ENCODE measurements around the gene ZCCHC24.

ZCCHC24 gene

DNA sequence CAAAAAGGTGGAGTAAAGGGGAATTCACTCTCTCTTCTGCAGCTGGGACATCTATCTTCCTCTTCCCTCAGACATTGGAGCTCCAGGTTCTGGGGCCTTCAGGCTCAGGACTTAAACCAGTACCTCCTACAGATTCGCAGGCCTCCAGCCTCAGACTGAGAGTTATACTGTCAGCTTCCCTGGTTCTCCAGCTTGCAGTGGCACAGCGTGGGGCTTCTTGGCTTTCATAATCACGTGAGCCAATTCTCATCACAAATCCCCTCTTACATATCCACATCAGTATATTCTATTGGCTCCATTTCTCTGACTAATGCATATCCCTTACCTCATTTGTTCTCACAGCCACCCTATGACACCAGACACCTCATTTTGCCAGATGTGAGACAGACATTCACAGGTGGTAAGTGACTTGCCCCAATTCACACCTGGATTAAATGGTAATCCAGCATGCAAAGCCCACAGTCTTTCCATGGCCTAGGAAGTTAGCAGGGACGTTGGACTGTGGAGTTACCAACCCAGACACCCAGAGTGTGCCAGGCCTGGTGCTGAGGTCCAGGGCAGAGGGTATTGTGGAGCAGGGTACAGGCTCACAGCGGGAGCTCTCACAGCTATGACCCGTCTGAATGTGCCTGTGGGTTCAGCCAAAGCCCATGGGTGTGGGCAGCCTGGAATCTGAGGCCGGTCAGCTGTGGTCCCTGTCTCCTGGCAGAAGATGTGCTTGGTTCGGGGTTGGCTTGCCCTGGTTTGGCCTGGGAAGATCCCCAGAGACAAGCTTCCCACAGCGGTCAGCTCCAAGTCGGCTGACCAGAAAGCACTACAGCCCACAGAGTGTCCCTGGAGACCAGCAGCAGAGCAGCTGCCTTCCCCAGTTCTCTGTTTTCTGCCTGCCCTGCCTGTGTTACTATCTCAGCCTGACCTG lies 18.4 kb upstream of the ZCCHC24 start:
- Histone ChIP-seq H3K4me3 (no peak overlapping the region), H3K27ac (peak overlapping the region in 1 of 2 donors; percentile 24)
- TF ChIP-seq CTCF (IDR thresholded peaks at IDR 0.05), result no peak
- peak; percentile 74 for DNase-seq (ENCODE audit: low spot score)

GRCh38 chr10:79460687-79461086 lies 15.3 kb upstream of the ZCCHC24 start:
- TF ChIP-seq CTCF (IDR thresholded peaks at IDR 0.05), result no peak
- Histone ChIP-seq H3K27ac (no peak overlapping the region), H3K4me3 (no peak overlapping the region)
- no peak for DNase-seq (ENCODE audit: low spot score)

DNA sequence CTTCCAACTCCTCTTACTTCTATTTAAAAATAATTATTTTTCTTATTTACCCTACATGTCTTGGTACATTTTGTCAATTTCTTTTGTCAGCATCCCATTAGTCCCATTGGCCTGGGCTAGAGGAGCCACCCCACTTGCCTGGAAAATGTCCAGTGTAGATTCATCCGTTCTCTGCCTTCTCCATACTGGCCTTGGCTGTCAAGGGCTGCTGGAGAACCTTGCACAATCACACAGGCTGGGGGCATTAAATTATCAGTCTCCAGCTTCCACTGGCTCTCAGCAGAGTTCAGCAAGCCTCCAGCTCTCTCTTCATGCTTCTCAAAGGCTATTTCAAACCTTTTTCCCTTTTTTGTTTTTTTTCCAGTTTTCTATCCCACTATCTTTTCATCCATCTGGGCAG lies 13.8 kb upstream of the ZCCHC24 start:
- Histone ChIP-seq H3K27ac (no peak overlapping the region), H3K4me3 (no peak overlapping the region)
- no peak for DNase-seq (ENCODE audit: low spot score)
- TF ChIP-seq CTCF (IDR thresholded peaks at IDR 0.05), result no peak

DNA sequence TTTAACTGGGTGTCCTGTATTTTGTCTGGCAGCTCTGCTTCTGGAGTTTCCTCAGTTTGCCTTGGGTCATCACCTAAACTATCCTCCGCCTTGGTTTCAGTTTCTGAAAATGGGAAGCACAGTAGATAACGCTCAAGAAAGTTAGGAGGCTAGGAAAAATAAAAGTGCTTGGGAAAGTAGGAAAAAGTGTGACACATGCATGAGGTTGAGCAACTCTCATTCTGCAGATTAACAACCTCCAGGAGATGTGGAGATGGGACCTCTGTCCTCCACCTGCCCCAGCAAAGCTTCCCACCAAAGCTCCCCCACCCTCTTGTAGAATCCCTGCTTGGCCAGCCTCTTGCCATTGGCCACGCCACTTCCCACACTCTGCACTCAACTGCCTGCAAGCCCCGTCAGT lies 13.1 kb upstream of the ZCCHC24 start:
- no peak overlapping the region for H3K27ac ChIP-seq
- H3K4me3 ChIP-seq, result no peak overlapping the region
- no peak for TF ChIP-seq CTCF (IDR thresholded peaks at IDR 0.05)
- no peak for DNase-seq (ENCODE audit: low spot score)

- Histone ChIP-seq H3K27ac (no peak overlapping the region), H3K4me3 (no peak overlapping the region)
- peak; percentile 63 for DNase-seq (ENCODE audit: low spot score)
- no peak for TF ChIP-seq CTCF (IDR thresholded peaks at IDR 0.05)
Observed at GRCh38 chr10:79457256-79457785, 11.9 kb upstream of the ZCCHC24 start.

DNA sequence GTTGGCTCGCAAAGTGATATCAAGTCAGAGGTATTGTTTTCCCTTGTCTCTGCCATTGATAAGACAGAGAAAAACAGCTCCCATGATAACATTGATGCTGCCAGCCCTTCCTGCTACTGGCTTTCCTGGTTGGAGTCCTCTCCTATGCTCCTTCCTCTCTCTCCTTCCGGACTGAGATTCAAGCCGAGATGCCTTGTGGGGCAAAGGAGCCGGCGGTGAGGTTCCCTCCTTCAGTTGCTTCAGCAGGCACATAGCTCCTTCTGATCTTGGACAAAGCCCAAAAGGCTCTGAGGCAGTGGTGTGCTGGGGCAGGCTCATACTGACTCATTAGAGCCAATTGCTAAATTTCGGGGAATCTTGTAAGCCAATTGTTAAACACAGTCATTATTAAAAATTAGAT lies 8.8 kb upstream of the ZCCHC24 start:
- no peak for TF ChIP-seq CTCF (IDR thresholded peaks at IDR 0.05)
- DNase-seq (ENCODE audit: low spot score), result peak; percentile 71

DNA sequence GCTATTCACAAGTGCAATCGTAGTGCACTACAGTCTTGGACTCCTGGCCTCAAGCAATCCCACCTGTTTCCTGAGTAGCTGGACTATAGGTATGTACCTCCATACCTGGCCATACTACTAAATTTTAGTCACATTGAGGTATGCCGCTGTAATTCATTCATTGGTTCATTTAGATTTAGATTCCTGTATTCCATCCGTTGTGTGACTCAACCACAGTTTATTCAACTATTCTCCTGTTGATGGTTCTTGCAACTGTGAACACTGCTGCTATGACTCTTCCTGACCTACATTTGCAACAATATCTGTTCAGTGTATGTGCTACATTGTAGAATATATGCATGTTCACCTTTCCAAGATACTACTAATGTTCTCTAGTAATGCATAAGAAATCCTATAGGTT lies 8.0 kb upstream of the ZCCHC24 start:
- no peak overlapping the region for H3K27ac ChIP-seq
- H3K4me3 ChIP-seq, result no peak overlapping the region
- DNase-seq (ENCODE audit: low spot score), result no peak
- no peak for TF ChIP-seq CTCF (IDR thresholded peaks at IDR 0.05)

More for the DNA sequence above, 8.8 kb upstream of the ZCCHC24 start:
- no peak overlapping the region for H3K27ac ChIP-seq
- H3K4me3 ChIP-seq, result no peak overlapping the region
